ENCODE data around the gene NPR2. TPM values are rescaled to one million over a fixed set of nuclear protein-coding genes. Genes with fewer than 3 reads are reported as not detected.

The NPR2 gene
- polyA plus RNA-seq, 2 of the 4 experiments (the other 2 are of a cell fraction): 7.8 to 18.8 TPM

GRCh38 chr9:35763803-35764202 lies 27.6 kb upstream of the NPR2 start:
- Histone ChIP-seq H3K4me2 (no peak overlapping the region), H3K9me3 (no peaks in the 10 kb centered on the region), H3K4me1 (peaks cover 5% of the 10 kb centered on the region; the same call in 2 of the 3 replicates), H3K4me3 (no peak overlapping the region), H3K27ac (no peak overlapping the region)
- ChIA-PET CTCF (interaction anchor here (1.2 to 1.3 kb wide), 3 partner anchors 9 to 26 kb away, joined by 3 to 8 read pairs (median 4); partner anchors contain the start of gene MSMP), POLR2A (no interaction called here)
- ATAC-seq (no peak), DNase-seq (ENCODE audit: low read depth in 1 of 2, low spot score in 1 of 2) (no peak), FAIRE-seq (no peak)
- 87% methylated on average over 1 of the region's 1 CpG for WGBS (ENCODE audit: missing lambda C conversion rate)
- TF ChIP-seq GATA3 (IDR thresholded peaks at IDR 0.05; ENCODE audit: borderline replicate concordance) (no peak), CHD2 (IDR thresholded peaks at IDR 0.05; ENCODE audit: low read length, partially characterized antibody) (no peak), KDM1A (IDR thresholded peaks at IDR 0.05; ENCODE audit: low read depth) (no peak), JUNB (IDR thresholded peaks at IDR 0.05) (no peak), HOXB13 (CRISPR knock-in tag; IDR thresholded peaks at IDR 0.05; ENCODE audit: low read depth) (no peak), ESRRA (IDR thresholded peaks at IDR 0.05; ENCODE audit: borderline replicate concordance, low read length) (no peak), ELK1 (IDR thresholded peaks at IDR 0.05; ENCODE audit: low read depth, low read length) (no peak), ATOH8 (CRISPR knock-in tag; IDR thresholded peaks at IDR 0.05; ENCODE audit: low read depth) (no peak), BCL3 (IDR thresholded peaks at IDR 0.05) (no peak), RNF2 (IDR thresholded peaks at IDR 0.05; ENCODE audit: borderline replicate concordance, low read depth) (no peak), FOSB (CRISPR knock-in tag; IDR thresholded peaks at IDR 0.05) (no peak), USF2 (IDR thresholded peaks at IDR 0.05) (no peak), POLR2A (IDR thresholded peaks at IDR 0.05; ENCODE audit: low read length) (no peak), CHD4 (IDR thresholded peaks at IDR 0.05; ENCODE audit: borderline replicate concordance) (no peak), TFCP2L1 (CRISPR knock-in tag; IDR thresholded peaks at IDR 0.05) (no peak), CBX2 (IDR thresholded peaks at IDR 0.05; ENCODE audit: borderline replicate concordance, low read depth) (no peak)

GRCh38 chr9:35766997-35767396 lies 24.4 kb upstream of the NPR2 start:
- H3K27ac ChIP-seq: no peak overlapping the region
- H3K4me3 ChIP-seq: no peak overlapping the region
- H3K4me1 ChIP-seq: peaks cover 19% of the 10 kb centered on the region
- H3K9me3 ChIP-seq: no peaks in the 10 kb centered on the region
- FAIRE-seq (no peak), DNase-seq (ENCODE audit: low read depth in 1 of 2, low spot score in 1 of 2) (no peak), ATAC-seq (no peak)
- no peak overlapping the region for H3K4me2 ChIP-seq
- POLR2A ChIA-PET: interaction anchor here (0.6 kb wide), 1 partner anchor 9 kb away, joined by 3 read pairs; no protein-coding TSS in a partner anchor
- WGBS (ENCODE audit: missing lambda C conversion rate): 89% methylated on average over 2 of the region's 2 CpGs
- CTCF ChIA-PET: interaction anchor here (0.7 to 13.6 kb wide), 3 partner anchors 18 to 115 kb away, joined by 3 to 122 read pairs (median 4); no protein-coding TSS in a partner anchor
- TF ChIP-seq CHD2 (IDR thresholded peaks at IDR 0.05; ENCODE audit: low read length, partially characterized antibody) (no peak), HES2 (IDR thresholded peaks at IDR 0.05) (no peak), HOXB5 (CRISPR knock-in tag; IDR thresholded peaks at IDR 0.05) (no peak), EHF (CRISPR knock-in tag; IDR thresholded peaks at IDR 0.05) (no peak), MAFK (IDR thresholded peaks at IDR 0.05; ENCODE audit: partially characterized antibody) (no peak), EP300 (IDR thresholded peaks at IDR 0.05) (no peak), HOXB13 (CRISPR knock-in tag; IDR thresholded peaks at IDR 0.05; ENCODE audit: low read depth) (no peak), POLR2AphosphoS2 (conservative IDR thresholded peaks at IDR 0.05; ENCODE audit: low read length) (no peak), HMGXB4 (CRISPR knock-in tag; IDR thresholded peaks at IDR 0.05; ENCODE audit: borderline replicate concordance) (no peak), TP53 (CRISPR knock-in tag; IDR thresholded peaks at IDR 0.05) (no peak), BHLHE40 (IDR thresholded peaks at IDR 0.05; ENCODE audit: low read depth, low read length) (no peak), REST (IDR thresholded peaks at IDR 0.05) (no peak), EHMT2 (IDR thresholded peaks at IDR 0.05; ENCODE audit: low read depth) (no peak)

Data from A549 (cell line).